ENCODE data around the gene TENM3.

The TENM3 gene

GRCh38 chr4:182804131-182804530 lies 560.9 kb downstream of the TENM3 start:
- H3K4me3 ChIP-seq (replicated peaks in 1 of 2; ENCODE audit: low read depth in 2 of 2, low read length in 2 of 2), result no peak overlapping the region
- TF ChIP-seq CTCF (IDR thresholded peaks at IDR 0.05; ENCODE audit: low read depth, low read length), result no peak
- no peak for DNase-seq (ENCODE audit: low read depth in 2 of 2)

GRCh38 chr4:182805321-182805720 lies 562.1 kb downstream of the TENM3 start:
- H3K4me3 ChIP-seq (replicated peaks in 1 of 2; ENCODE audit: low read depth in 2 of 2, low read length in 2 of 2), result no peak overlapping the region
- TF ChIP-seq CTCF (IDR thresholded peaks at IDR 0.05; ENCODE audit: low read depth, low read length), result no peak
- DNase-seq (ENCODE audit: low read depth in 2 of 2), result no peak

GRCh38 chr4:182805750-182806149 lies 562.5 kb downstream of the TENM3 start:
- no peak overlapping the region for H3K4me3 ChIP-seq (replicated peaks in 1 of 2; ENCODE audit: low read depth in 2 of 2, low read length in 2 of 2)
- no peak for DNase-seq (ENCODE audit: low read depth in 2 of 2)
- TF ChIP-seq CTCF (IDR thresholded peaks at IDR 0.05; ENCODE audit: low read depth, low read length), result no peak

- TF ChIP-seq CTCF (IDR thresholded peaks at IDR 0.05; ENCODE audit: low read depth, low read length), result peak; percentile 77
- peak; percentile 65 to 76 for DNase-seq (ENCODE audit: low read depth in 2 of 2)
- H3K4me3 ChIP-seq (replicated peaks in 1 of 2; ENCODE audit: low read depth in 2 of 2, low read length in 2 of 2), result peak overlapping the region; percentile 48 to 49
These were observed 563.4 kb downstream of the TENM3 start for GRCh38 chr4:182806259-182807252.

GRCh38 chr4:182807346-182807745 lies 564.1 kb downstream of the TENM3 start:
- H3K4me3 ChIP-seq (replicated peaks in 1 of 2; ENCODE audit: low read depth in 2 of 2, low read length in 2 of 2), result no peak overlapping the region
- DNase-seq (ENCODE audit: low read depth in 2 of 2), result no peak
- TF ChIP-seq CTCF (IDR thresholded peaks at IDR 0.05; ENCODE audit: low read depth, low read length), result no peak

- no peak for TF ChIP-seq CTCF (IDR thresholded peaks at IDR 0.05; ENCODE audit: low read depth, low read length)
- no peak for DNase-seq (ENCODE audit: low read depth in 2 of 2)
- H3K4me3 ChIP-seq (replicated peaks in 1 of 2; ENCODE audit: low read depth in 2 of 2, low read length in 2 of 2), result no peak overlapping the region
These were observed 564.8 kb downstream of the TENM3 start for GRCh38 chr4:182807767-182808548.
